C4-2B (cell line): ENCODE results near the gene CREB3.

Experiments used
- H3K27ac ChIP-seq: fragments of 450-650 bp; 2 replicates; pipeline ENCODE4 v1.5.1; 2017
- ZFX ChIP-seq: fragments of 450-650 bp; IDR thresholded peaks from 2 replicates; pipeline ENCODE4 v1.6.1; 2017
- TF ChIP-seq, protein P1 (sequence below): fragments of 450-650 bp; conservative IDR thresholded peaks from 2 replicates; pipeline ENCODE4 v1.5.1; 2017; ENCODE audit warnings: mild to moderate bottlenecking

The CREB3 gene

DNA sequence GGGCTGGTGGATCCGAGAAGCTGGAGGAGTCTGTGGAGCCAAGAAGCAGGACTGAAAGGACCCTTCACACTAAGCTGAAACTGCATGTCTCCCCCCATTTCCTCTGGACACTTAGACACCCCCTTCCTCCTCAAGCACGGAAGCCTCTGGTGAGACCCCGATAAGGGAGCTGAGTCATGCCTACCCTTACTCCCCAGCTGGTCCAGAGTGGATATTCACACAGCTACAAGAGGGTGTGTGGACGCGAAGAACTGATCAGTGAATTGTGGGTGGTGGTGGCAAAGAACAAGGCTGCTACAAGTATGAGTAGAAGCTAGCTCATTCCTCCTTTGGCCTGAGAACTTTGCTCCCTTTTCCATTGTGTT is 4.8 kb upstream of the CREB3 start:
- H3K27ac ChIP-seq, result no peak overlapping the region
- no peak for TF ChIP-seq ZFX
- TF ChIP-seq, protein P1, sequence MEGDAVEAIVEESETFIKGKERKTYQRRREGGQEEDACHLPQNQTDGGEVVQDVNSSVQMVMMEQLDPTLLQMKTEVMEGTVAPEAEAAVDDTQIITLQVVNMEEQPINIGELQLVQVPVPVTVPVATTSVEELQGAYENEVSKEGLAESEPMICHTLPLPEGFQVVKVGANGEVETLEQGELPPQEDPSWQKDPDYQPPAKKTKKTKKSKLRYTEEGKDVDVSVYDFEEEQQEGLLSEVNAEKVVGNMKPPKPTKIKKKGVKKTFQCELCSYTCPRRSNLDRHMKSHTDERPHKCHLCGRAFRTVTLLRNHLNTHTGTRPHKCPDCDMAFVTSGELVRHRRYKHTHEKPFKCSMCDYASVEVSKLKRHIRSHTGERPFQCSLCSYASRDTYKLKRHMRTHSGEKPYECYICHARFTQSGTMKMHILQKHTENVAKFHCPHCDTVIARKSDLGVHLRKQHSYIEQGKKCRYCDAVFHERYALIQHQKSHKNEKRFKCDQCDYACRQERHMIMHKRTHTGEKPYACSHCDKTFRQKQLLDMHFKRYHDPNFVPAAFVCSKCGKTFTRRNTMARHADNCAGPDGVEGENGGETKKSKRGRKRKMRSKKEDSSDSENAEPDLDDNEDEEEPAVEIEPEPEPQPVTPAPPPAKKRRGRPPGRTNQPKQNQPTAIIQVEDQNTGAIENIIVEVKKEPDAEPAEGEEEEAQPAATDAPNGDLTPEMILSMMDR, result no peak

DNA sequence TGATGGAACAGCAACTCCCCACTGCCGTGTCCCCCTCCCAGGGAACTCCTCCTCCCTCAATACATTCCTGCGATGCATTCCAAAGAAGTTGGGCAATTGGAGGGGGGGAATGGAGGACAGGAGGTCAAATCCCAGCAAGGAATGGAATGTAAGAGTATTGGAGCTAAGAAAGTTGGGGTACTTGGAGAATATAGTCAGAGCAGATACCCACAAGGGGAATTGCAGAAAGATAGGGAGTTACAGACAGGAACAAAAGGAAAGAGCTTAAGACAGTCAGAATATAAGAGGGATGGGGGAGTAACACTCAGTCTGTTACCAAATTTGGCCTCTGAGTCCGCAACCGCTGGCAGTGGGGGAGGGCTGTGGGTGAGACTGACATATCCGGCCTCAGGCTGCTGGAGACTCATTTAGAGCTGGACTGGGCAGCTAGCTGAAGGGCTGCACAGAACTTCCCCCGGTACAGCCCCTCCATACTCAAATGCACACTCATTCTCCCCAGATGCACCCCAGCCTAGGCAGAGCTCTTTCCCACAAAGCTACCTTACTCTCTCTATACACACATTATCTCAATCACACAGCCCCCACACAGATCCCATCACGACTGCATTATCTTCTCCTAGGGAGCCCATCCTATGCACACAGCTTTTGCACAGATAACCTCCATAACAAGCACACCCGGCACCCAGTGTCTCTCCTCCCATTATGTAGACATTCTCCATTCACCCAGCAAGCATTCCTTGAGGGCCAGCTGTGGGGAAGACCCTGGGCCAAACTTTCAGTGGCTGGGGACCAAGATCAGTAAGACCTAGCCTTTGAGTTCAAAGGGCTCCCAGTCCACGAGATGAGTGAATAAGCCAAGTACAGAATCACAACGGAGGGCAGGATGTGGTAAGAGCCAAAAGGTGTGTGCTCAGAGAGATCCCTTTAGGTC is 4.2 kb upstream of the CREB3 start:
- TF ChIP-seq, protein P1, result no peak
- no peak for TF ChIP-seq ZFX
- no peak overlapping the region for H3K27ac ChIP-seq

DNA sequence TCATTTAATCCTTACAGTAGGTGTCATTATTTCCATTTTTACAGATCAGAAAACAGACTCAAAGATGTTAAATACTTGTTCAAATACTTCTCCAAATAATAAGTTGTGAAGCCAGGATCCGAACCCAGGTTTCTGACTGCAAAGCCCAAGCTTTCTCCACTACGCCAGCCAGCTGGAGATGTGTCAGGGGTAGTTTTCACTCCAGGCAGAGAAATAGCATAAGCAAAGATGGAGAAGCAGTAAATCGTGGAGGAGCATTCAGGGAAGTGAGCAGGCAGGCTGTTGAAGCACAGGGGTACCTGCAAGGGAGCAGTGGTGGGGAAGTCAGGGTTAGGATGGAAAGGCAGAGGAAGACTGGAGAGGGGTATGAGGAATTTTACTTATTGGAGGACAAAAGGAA is 3.4 kb upstream of the CREB3 start:
- TF ChIP-seq, protein P1, result no peak
- no peak for TF ChIP-seq ZFX
- no peak overlapping the region for H3K27ac ChIP-seq

DNA sequence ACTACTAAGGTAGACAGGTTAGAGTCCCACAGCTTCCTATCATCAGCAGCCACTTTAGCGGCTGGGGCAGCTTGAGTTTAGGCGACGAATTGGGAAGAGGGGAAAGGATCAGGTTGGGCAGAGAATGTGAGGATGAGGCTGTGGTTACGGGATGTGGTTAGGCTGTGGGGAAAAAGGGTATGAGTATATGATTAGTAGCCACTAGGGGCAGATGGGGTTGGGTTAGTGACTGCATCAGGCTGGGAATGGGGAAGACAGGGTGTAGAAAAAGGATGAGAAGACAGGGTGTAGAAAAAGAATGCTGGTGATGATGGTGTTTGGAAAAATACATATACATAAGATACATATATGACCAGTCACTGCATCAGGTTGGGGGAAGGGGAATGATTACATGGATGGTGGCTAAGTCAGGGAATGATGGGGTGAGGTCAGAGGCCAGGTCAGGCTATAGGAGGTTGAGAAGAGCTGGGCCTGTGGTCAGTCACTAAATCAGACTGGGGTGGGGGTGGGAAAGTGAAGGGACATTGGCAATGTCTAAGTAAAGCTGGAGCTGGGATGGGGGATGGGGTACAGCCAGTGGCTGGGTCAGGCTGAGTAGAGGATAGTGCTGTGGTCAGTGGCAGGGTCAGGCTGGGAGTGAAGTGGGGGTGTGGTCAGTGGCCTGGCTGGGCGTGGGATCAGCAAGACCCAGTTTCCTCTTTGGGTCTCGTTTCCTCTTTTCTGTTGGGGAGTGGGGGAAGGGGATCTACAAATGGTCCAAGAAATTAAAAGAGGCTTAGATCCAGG is 2.6 kb upstream of the CREB3 start:
- TF ChIP-seq ZFX, result no peak
- TF ChIP-seq, protein P1, result peak; percentile 70

DNA sequence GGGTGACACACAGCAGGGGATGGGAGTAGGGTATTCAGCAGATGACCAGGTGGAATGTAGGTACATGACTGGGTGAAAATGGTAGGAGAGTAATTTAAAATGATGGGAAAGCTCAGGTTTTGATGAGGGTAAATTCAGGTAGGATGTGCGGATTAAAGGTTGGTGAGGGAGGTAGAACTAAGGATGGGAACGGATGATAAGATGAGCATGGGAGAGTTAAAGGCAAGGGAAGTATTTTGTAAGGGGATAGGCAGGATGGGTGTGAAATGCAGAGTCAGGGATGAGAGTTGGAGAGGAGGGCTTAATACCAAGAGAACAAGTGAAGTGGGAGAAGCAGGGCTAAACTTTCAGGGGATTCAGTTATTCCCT is 2.0 kb upstream of the CREB3 start:
- no peak overlapping the region; the same call in 1 of the 2 replicates for H3K27ac ChIP-seq
- TF ChIP-seq, protein P1, result no peak
- no peak for TF ChIP-seq ZFX

More for the DNA sequence above, 2.6 kb upstream of the CREB3 start:
- H3K27ac ChIP-seq, result no peak overlapping the region

DNA sequence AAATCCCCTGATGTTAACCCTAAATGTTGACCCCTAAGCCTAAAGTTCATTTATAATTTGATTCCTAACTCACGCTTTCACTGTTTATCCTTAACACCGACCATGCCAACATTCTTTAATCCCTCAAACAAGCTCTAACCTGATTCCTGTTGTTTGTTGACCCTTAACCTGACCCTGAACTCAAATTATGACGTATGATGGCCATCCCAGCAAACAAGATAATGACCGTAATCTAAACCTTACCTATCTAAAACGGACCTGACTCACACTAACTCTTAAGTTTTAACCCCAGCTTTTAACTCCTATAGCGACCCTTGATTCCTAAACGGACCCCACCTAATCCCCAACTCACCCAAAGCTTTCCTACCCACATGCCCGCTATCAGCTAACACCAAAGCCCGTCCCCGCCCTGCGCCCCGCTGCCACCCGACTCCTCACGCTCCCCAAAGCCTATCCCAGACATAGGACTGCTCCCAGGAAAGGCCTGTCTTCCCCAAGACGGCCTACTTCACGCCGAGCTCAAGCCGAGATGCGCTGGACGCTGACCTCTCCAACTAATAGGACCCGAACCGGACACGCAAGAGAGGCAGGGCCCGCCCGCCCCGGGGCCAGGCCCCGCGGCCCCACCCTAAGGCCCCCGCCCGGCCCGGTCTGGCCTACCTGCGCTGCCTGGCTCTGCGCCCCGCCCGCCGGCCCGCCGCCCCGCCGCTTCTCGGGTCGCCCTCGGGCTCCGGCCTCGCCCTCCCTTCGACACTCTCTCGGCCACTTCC is 866 bp upstream of the CREB3 start:
- TF ChIP-seq, protein P1, result no peak; the same call in 1 of the 2 replicates
- peak; percentile 93 for TF ChIP-seq ZFX
- peak overlapping the region; percentile 73 for H3K27ac ChIP-seq
